GM12878 (cell line): ENCODE data around the gene TTC5.

Source experiments
- CTCF ChIP-seq, 3 experiments: IDR thresholded peaks in 2 of 3; conservative IDR thresholded peaks in 1 of 3; 2 replicates each; pipeline ENCODE4 v1.5.1; 2011; ENCODE audit warnings: low read depth in 3 of 3, low read length in 3 of 3, mild to moderate bottlenecking in 3 of 3, control low read depth in 2 of 3, moderate library complexity in 2 of 3, inconsistent platforms in 1 of 3, mixed read lengths in 1 of 3; ENCODE audit not compliant: control insufficient read depth in 2 of 3, insufficient read depth in 1 of 3; ENCODE audit errors: extremely low read depth in 1 of 3
- POU2F2 ChIP-seq: IDR thresholded peaks from 3 replicates; pipeline ENCODE4 v1.6.1; 2011; ENCODE audit warnings: low read depth, mild to moderate bottlenecking, low read length, borderline replicate concordance

GRCh38 chr14:20295067-20295466 lies 10.7 kb downstream of the TTC5 start:
- no peak for TF ChIP-seq CTCF (IDR thresholded peaks at IDR 0.05 in 2 of 3, conservative IDR thresholded peaks at IDR 0.05 in 1 of 3; ENCODE audit: control insufficient read depth in 2 of 3, extremely low read depth in 1 of 3, insufficient read depth in 1 of 3, low read depth in 3 of 3, low read length in 3 of 3)
- TF ChIP-seq POU2F2: peak; percentile 54; the same call in 1 of the 3 replicates
